ENCODE data around the gene SLC16A11. TPM values are rescaled to one million over a fixed set of nuclear protein-coding genes. Genes with fewer than 3 reads are reported as not detected.

SLC16A11 gene
- polyA plus RNA-seq, 3 donors: 0.29 to 0.55 (median 0.34) TPM

Other genes with a start within 250 kb of the SLC16A11 start
- gene TEKT1, start 212.4 kb downstream of the SLC16A11 start, polyA plus RNA-seq (ENCODE audit: insufficient read length in 3 of 3): 1 to 10 TPM in 1 of 3 donors, under 1 TPM in 2; 0.93 to 1.2 (median 0.94) TPM
- 1 to 10 TPM; 1.8 to 2.8 (median 2.1) TPM for gene ALOX12, start 48.0 kb downstream of the SLC16A11 start, polyA plus RNA-seq (ENCODE audit: insufficient read length in 3 of 3)
- 100 to 1,000 TPM; 162 to 188 (median 171) TPM for gene RNASEK, start 31.5 kb downstream of the SLC16A11 start, polyA plus RNA-seq (ENCODE audit: insufficient read length in 3 of 3)
- gene BCL6B, start 21.0 kb downstream of the SLC16A11 start, polyA plus RNA-seq (ENCODE audit: insufficient read length in 3 of 3): 10 to 100 TPM; 25.3 to 27.7 (median 25.4) TPM
- gene SLC16A13, start 8.1 kb downstream of the SLC16A11 start, polyA plus RNA-seq (ENCODE audit: insufficient read length in 3 of 3): 1 to 10 TPM; 2.4 to 3.3 (median 2.4) TPM
- gene CLEC10A, start 36.2 kb upstream of the SLC16A11 start, polyA plus RNA-seq (ENCODE audit: insufficient read length in 3 of 3): 1 to 10 TPM; 1.2 to 1.9 (median 1.6) TPM
- 1 to 10 TPM; 1.2 to 1.5 (median 1.4) TPM for gene ASGR2, start 70.7 kb upstream of the SLC16A11 start, polyA plus RNA-seq (ENCODE audit: insufficient read length in 3 of 3)
- gene ASGR1, start 135.3 kb upstream of the SLC16A11 start, polyA plus RNA-seq (ENCODE audit: insufficient read length in 3 of 3): 1 to 10 TPM; 5.3 to 6.7 (median 5.7) TPM
- gene DLG4, start 175.7 kb upstream of the SLC16A11 start, polyA plus RNA-seq (ENCODE audit: insufficient read length in 3 of 3): 10 to 100 TPM; 22.5 to 25.2 (median 22.8) TPM
- gene ACADVL, start 175.8 kb upstream of the SLC16A11 start, polyA plus RNA-seq (ENCODE audit: insufficient read length in 3 of 3): 100 to 1,000 TPM; 371 to 476 (median 439) TPM
- gene DVL2, start 190.4 kb upstream of the SLC16A11 start, polyA plus RNA-seq (ENCODE audit: insufficient read length in 3 of 3): 10 to 100 TPM; 44.4 to 52.4 (median 44.8) TPM
- gene PHF23, start 195.4 kb upstream of the SLC16A11 start, polyA plus RNA-seq (ENCODE audit: insufficient read length in 3 of 3): 10 to 100 TPM; 51.1 to 60.7 (median 53.7) TPM
- 100 to 1,000 TPM; 466 to 495 (median 468) TPM for gene GABARAP, start 198.4 kb upstream of the SLC16A11 start, polyA plus RNA-seq (ENCODE audit: insufficient read length in 3 of 3)
- gene CTDNEP1, start 207.6 kb upstream of the SLC16A11 start, polyA plus RNA-seq (ENCODE audit: insufficient read length in 3 of 3): 100 to 1,000 TPM; 142 to 144 (median 142) TPM
- 10 to 100 TPM; 48.1 to 53.1 (median 51.8) TPM for gene ELP5, start 208.1 kb upstream of the SLC16A11 start, polyA plus RNA-seq (ENCODE audit: insufficient read length in 3 of 3)
- gene CLDN7, start 218.4 kb upstream of the SLC16A11 start, polyA plus RNA-seq (ENCODE audit: insufficient read length in 3 of 3): 10 to 100 TPM; 37.3 to 47.0 (median 46.1) TPM
- gene SLC2A4, start 237.6 kb upstream of the SLC16A11 start, polyA plus RNA-seq (ENCODE audit: insufficient read length in 3 of 3): 1 to 10 TPM; 1.6 to 2.2 (median 2.0) TPM